ENCODE measurements around the gene TACC3. TPM values are rescaled to one million over a fixed set of nuclear protein-coding genes. Genes with fewer than 3 reads are reported as not detected.

The TACC3 gene
- total RNA-seq, 3 donors from 2014 or later: 12.0 to 30.2 (median 12.7) TPM

GRCh38 chr4:1768367-1769034 is 47.2 kb downstream of the TACC3 start:
- peaks cover 18% of the 10 kb centered on the region for H3K4me1 ChIP-seq (ENCODE audit: low read depth)
- no peaks in the 10 kb centered on the region for H3K9me3 ChIP-seq
- TF ChIP-seq CTCF (IDR thresholded peaks at IDR 0.05): no peak
- DNase-seq (no peak), ATAC-seq (no peak)
- no peak overlapping the region for H3K4me3 ChIP-seq
- intact Hi-C loops (cut with DNase I, micrococcal nuclease): no loop called here
- H3K36me3 ChIP-seq (ENCODE audit: low read depth): no peaks in the 10 kb centered on the region

DNA sequence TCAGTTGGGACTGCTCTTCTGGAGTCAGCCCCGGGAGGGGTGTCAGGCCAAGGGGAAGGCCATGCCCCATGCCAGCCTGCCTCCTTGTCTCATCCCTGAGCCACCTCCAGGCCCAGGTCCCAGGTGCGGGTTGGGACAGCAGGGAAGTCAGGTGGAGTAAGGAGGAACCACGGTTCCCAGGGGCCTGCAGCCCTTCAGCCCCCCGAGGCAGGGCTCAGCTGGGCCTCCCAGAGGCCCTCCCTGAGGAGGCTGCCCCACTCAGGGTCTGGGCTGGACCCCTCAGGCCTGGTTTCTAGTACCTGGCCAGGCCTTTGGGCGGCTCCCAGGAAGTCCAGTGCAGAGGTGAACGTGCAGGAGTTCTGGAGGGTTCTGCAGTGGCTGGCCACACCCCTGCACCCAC is 48.4 kb downstream of the TACC3 start:
- Histone ChIP-seq H3K4me1 (ENCODE audit: low read depth) (peaks cover 11% of the 10 kb centered on the region), H3K36me3 (ENCODE audit: low read depth) (no peaks in the 10 kb centered on the region), H3K4me3 (no peak overlapping the region), H3K9me3 (no peaks in the 10 kb centered on the region)
- TF ChIP-seq CTCF (IDR thresholded peaks at IDR 0.05): no peak
- no peak for ATAC-seq
- intact Hi-C loops (cut with DNase I, micrococcal nuclease): no loop called here
- DNase-seq: no peak

DNA sequence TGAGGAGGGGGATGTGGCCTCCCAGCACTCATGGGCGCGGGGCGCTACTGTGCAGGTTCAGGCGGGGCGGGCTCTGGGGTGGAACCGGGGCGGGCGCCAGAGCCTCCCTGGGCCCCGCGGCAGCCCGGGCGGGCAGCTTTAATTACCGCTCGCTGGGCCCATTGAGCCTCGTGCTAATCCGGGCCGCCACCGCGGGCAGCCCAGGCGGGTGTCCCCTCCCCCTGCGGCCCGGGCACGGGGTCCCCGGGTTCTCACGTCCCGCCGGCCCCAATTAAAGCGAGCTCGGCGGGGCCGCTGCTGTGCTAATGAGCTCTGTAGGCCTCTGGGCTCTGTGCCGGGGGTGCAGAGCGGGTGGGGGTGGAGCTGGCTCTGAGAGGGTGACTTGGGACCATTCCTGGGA is 48.9 kb downstream of the TACC3 start:
- Histone ChIP-seq H3K4me3 (no peak overlapping the region), H3K36me3 (ENCODE audit: low read depth) (no peaks in the 10 kb centered on the region), H3K9me3 (no peaks in the 10 kb centered on the region), H3K4me1 (ENCODE audit: low read depth) (peaks cover 11% of the 10 kb centered on the region)
- DNase-seq: no peak
- intact Hi-C loops (cut with DNase I, micrococcal nuclease): no loop called here
- TF ChIP-seq CTCF (IDR thresholded peaks at IDR 0.05): no peak
- no peak for ATAC-seq

GRCh38 chr4:1770791-1771231 is 49.5 kb downstream of the TACC3 start:
- Histone ChIP-seq H3K36me3 (ENCODE audit: low read depth) (no peaks in the 10 kb centered on the region), H3K4me3 (no peak overlapping the region), H3K4me1 (ENCODE audit: low read depth) (peaks cover 11% of the 10 kb centered on the region), H3K9me3 (no peaks in the 10 kb centered on the region)
- DNase-seq (no peak), ATAC-seq (no peak)
- no peak for TF ChIP-seq CTCF (IDR thresholded peaks at IDR 0.05)
- intact Hi-C loops (cut with DNase I, micrococcal nuclease): no loop called here

DNA sequence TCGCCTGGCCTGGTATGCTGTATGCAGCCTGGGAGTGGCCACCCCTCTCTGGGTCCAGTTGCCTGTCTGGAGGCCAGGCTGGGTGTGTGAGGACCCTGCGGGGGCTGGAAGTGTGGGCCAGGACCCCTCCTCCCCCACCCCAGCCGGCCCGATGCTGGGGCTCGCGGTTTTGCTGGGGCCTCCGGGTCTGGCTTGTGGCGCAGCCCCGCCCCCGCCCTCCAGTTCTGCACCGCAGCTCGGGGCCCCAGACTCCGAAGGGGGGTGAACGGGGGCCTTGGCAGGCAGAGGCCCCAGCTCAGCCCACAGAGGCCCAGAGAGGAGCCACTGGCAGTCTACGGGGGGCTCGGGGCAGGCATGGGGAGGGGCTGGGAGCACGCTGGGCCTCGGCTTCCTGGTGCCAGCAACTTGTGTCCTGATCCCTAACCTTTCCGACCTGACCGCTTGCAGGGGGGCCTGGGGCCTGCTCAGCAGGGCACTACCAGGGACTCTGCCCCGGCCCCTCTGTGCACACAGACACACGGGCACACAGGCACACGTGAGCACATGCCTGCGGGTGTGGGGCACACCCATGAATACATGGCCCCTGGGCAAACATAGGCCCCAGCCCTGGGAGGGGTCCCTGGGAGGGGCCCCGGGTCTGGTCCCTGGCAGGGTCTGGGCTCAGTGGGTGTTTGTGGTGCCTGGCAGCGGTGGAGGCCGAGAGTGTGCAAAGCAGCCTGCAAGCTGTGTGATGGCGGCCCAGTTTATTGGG is 50.4 kb downstream of the TACC3 start:
- Histone ChIP-seq H3K4me1 (ENCODE audit: low read depth) (peaks cover 9% of the 10 kb centered on the region), H3K36me3 (ENCODE audit: low read depth) (no peaks in the 10 kb centered on the region), H3K9me3 (no peaks in the 10 kb centered on the region), H3K4me3 (no peak overlapping the region)
- no peak for TF ChIP-seq CTCF (IDR thresholded peaks at IDR 0.05)
- no peak for DNase-seq
- intact Hi-C loops (cut with DNase I, micrococcal nuclease): no loop called here
- ATAC-seq: no peak

Measured in mucosa of descending colon (tissue), 3 donors.